Forelimb muscle (tissue), 1 donor: ENCODE results near the gene DTD1. TPM values are rescaled to one million over a fixed set of nuclear protein-coding genes. Genes with fewer than 3 reads are reported as not detected.

ENCODE experiments used
- DNase-seq: peaks from one replicate; pipeline ENCODE4 v3.0.0-alpha.2; 2013; ENCODE audit warnings: low read depth
- polyA plus RNA-seq: library from polyadenylated mRNA; unstranded; fragments of 120-200 nt; gene quantifications from one replicate; pipeline ENCODE4 v1.2.1, GENCODE V29; 2013; ENCODE audit not compliant: insufficient read length

The DTD1 gene
- 16.3 TPM for polyA plus RNA-seq

GRCh38 chr20:18587665-18588573, at the start of gene DTD1:
Gene DTD1, plus strand, starts transcription at chr20:18588054. Its CDS starts 19 bp downstream, at chr20:18588073.
- no peak for DNase-seq

GRCh38 chr20:18541741-18542140, 46.1 kb upstream of the DTD1 start:
- DNase-seq: no peak

GRCh38 chr20:18543216-18543615, 44.6 kb upstream of the DTD1 start:
- no peak for DNase-seq

- no peak for DNase-seq
These were observed 43.9 kb upstream of the DTD1 start for GRCh38 chr20:18543932-18544331.

- DNase-seq: no peak
These were observed 42.3 kb upstream of the DTD1 start for GRCh38 chr20:18545566-18545965.

GRCh38 chr20:18548465-18548864, 39.4 kb upstream of the DTD1 start:
- no peak for DNase-seq

GRCh38 chr20:18553746-18554145, 34.1 kb upstream of the DTD1 start:
- DNase-seq: no peak

GRCh38 chr20:18566892-18567738, 20.7 kb upstream of the DTD1 start, which contains the start of gene SMIM26:
Gene SMIM26, plus strand, starts transcription at chr20:18567432. Its CDS starts 47 bp downstream, at chr20:18567479.
- DNase-seq: peak; percentile 85

GRCh38 chr20:18567739-18568091, 20.1 kb upstream of the DTD1 start:
- DNase-seq: no peak

GRCh38 chr20:18571009-18571408, 16.8 kb upstream of the DTD1 start:
- no peak for DNase-seq

GRCh38 chr20:18571578-18571977, 16.3 kb upstream of the DTD1 start:
- no peak for DNase-seq

GRCh38 chr20:18577942-18578341, 9.9 kb upstream of the DTD1 start:
- DNase-seq: no peak

GRCh38 chr20:18578581-18578980, 9.3 kb upstream of the DTD1 start:
- no peak for DNase-seq

- no peak for DNase-seq
These were observed 7.8 kb upstream of the DTD1 start for GRCh38 chr20:18580012-18580411.

GRCh38 chr20:18585134-18585533, 2.7 kb upstream of the DTD1 start:
- DNase-seq: no peak

GRCh38 chr20:18588574-18588933, 700 bp downstream of the DTD1 start:
- DNase-seq: no peak

- DNase-seq: no peak
These were observed 2.3 kb downstream of the DTD1 start for GRCh38 chr20:18589941-18590674.

- no peak for DNase-seq
These were observed 8.4 kb downstream of the DTD1 start for GRCh38 chr20:18596270-18596669.

- DNase-seq: no peak
These were observed 21.9 kb downstream of the DTD1 start for GRCh38 chr20:18609741-18610140.

GRCh38 chr20:18611492-18611891, 23.6 kb downstream of the DTD1 start:
- no peak for DNase-seq

- no peak for DNase-seq
These were observed 25.7 kb downstream of the DTD1 start for GRCh38 chr20:18613553-18613952.

GRCh38 chr20:18614244-18614643, 26.4 kb downstream of the DTD1 start:
- DNase-seq: no peak
